GM23248 (cell line): ENCODE measurements around the gene GEMIN4. TPM values are rescaled to one million over a fixed set of nuclear protein-coding genes. Genes with fewer than 3 reads are reported as not detected.

Experiments used
- DNase-seq: peaks from one replicate; pipeline ENCODE4 v3.0.0-alpha.2; 2015
- H2AFZ ChIP-seq: fragments of 200-600 bp; sonication (generic); 2 replicates; pipeline ENCODE4 v1.6.1; 2016; ENCODE audit warnings: antibody characterized with exemption
- H3F3A ChIP-seq: fragments of 200-600 bp; sonication (generic); 2 replicates; pipeline ENCODE4 v1.6.1; 2016; ENCODE audit warnings: mild to moderate bottlenecking, antibody characterized with exemption, mixed run types; ENCODE audit not compliant: insufficient read depth
- H3K27ac ChIP-seq: fragments of 200-600 bp; sonication (generic); 2 replicates; pipeline ENCODE4 v1.5.1; 2016; ENCODE audit warnings: mild to moderate bottlenecking
- H3K27me3 ChIP-seq: fragments of 200-600 bp; sonication (generic); replicated peaks from 2 replicates; pipeline ENCODE4 v1.6.1; 2016; ENCODE audit warnings: mild to moderate bottlenecking; ENCODE audit not compliant: insufficient read depth
- H3K36me3 ChIP-seq: fragments of 200-600 bp; sonication (generic); 2 replicates; pipeline ENCODE4 v1.6.1; 2016; ENCODE audit warnings: low read depth, mild to moderate bottlenecking
- H3K4me1 ChIP-seq: fragments of 200-600 bp; sonication (generic); 2 replicates; pipeline ENCODE4 v1.6.1; 2016; ENCODE audit warnings: mild to moderate bottlenecking; ENCODE audit not compliant: insufficient read depth
- H3K4me2 ChIP-seq: fragments of 200-600 bp; sonication (generic); one replicate; pipeline ENCODE4 v1.6.1; 2016; ENCODE audit warnings: mild to moderate bottlenecking; ENCODE audit not compliant: unreplicated experiment
- H3K4me3 ChIP-seq: fragments of 200-600 bp; sonication (generic); 2 replicates; pipeline ENCODE4 v1.5.1; 2016; ENCODE audit warnings: mild to moderate bottlenecking
- H3K79me2 ChIP-seq: fragments of 200-600 bp; sonication (generic); 2 replicates; pipeline ENCODE4 v1.6.1; 2016; ENCODE audit warnings: mild to moderate bottlenecking; ENCODE audit not compliant: insufficient read depth
- H3K9ac ChIP-seq: fragments of 200-600 bp; sonication (generic); 2 replicates; pipeline ENCODE4 v1.6.1; 2016; ENCODE audit warnings: mild to moderate bottlenecking
- H3K9me2 ChIP-seq: fragments of 200-600 bp; sonication (generic); 2 replicates; pipeline ENCODE4 v1.6.1; 2016; ENCODE audit warnings: mixed run types, mild to moderate bottlenecking, moderate library complexity; ENCODE audit not compliant: insufficient read depth
- H3K9me3 ChIP-seq: fragments of 200-600 bp; sonication (generic); one replicate; pipeline ENCODE4 v1.6.1; 2017; ENCODE audit warnings: low read depth
- H4K20me1 ChIP-seq: fragments of 200-600 bp; sonication (generic); 2 replicates; pipeline ENCODE4 v1.6.0; 2016; ENCODE audit not compliant: insufficient read depth
- EZH2 ChIP-seq: fragments of 200-600 bp; sonication (generic); IDR thresholded peaks from 2 replicates; pipeline ENCODE4 v1.6.1; 2018; ENCODE audit warnings: antibody characterized with exemption, mild to moderate bottlenecking; ENCODE audit not compliant: insufficient read depth, poor library complexity, severe bottlenecking
- EZH2phosphoT487 ChIP-seq: fragments of 200-600 bp; sonication (generic); IDR thresholded peaks from 2 replicates; pipeline ENCODE4 v1.6.1; 2018; ENCODE audit warnings: antibody characterized with exemption, moderate library complexity, mild to moderate bottlenecking, low read depth; ENCODE audit not compliant: insufficient read depth
- WGBS, 2 experiments: methylation state at CpG; one replicate each; pipeline ENCODE4 v1.1.6; 2015 to 2017; ENCODE audit warnings: low lambda C conversion rate in 2 of 2, low coverage in 1 of 2; ENCODE audit errors: missing lambda C conversion rate in 2 of 2; 5-methylcytosine and 5-hydroxymethylcytosine counted together
- in situ Hi-C: fragments of 300-500 bp; cut with MboI; formaldehyde crosslinking; loops from 2 replicates; pipeline ENCODE4 v1.15.0; 2020
- polyA plus RNA-seq: library from polyadenylated mRNA; unstranded; fragments of >200 nt; fragmentation: Nextera tagmentation; extraction: Ambion mirVana; gene quantifications from 2 replicates; pipeline ENCODE4 v1.2.1, GENCODE V29; 2016
- total RNA-seq: library from RNA; depleted of rRNA; stranded (reverse); fragments of >200 nt; shearing (Covaris generic); gene quantifications from 2 replicates; pipeline ENCODE4 v1.2.3, GENCODE V29; 2014

The GEMIN4 gene
- total and polyA plus RNA-seq, 2 experiments from 2014 or later = 11.1 to 18.2 TPM

DNA sequence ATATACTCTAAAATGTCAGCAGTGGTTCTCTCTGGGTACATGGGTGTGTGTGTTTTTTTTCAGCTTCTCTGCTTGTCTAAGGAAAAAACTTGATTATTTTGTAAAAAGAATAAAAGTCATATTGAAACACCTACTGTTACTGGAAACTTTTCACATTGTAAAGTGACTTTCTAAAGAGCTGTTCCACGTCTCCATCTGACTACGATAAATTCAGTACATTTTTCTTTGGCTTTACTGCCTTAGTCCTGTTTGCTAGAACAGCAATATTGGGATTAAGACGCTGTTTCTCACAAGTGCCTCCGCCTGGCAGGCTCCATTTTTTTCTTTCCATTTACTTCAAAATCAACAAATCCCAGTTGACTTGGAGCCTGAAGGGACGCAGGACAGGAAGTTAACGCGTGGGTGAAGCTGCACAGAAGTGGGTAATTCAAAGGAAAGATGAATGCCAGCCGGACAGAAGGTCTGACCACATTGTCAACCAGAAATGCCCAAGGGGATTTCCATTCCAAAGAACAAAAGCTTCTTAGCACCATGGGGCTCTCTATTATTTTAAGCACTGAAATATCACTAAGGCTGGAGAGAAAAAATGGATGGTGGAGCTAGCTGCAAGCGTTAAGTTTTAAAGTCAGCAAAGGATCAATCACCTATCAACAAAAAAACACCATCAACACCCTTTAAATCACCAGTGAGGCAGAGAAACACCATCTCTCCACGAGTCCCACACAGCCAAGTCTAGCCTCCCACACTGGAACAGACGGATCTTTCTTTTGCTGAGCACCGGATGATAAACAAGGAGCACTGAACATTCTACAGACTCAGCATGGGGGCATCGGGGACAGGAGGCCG is 21.6 kb upstream of the GEMIN4 start:
- TF ChIP-seq EZH2phosphoT487 (no peak), EZH2 (no peak)
- DNase-seq = no peak
- H3F3A ChIP-seq = no peaks in the 10 kb centered on the region
- no peaks in the 10 kb centered on the region for H4K20me1 ChIP-seq
- no peaks in the 10 kb centered on the region for H3K9me2 ChIP-seq
- in situ Hi-C loops = no loop called here
- H3K27ac ChIP-seq = no peak overlapping the region
- peaks cover 12% of the 10 kb centered on the region for H3K79me2 ChIP-seq
- H3K9me3 ChIP-seq = no peaks in the 10 kb centered on the region
- WGBS, 2 experiments = 92 to 93% methylated on average over 14 of the region's 14 CpGs
- H3K4me2 ChIP-seq = no peak overlapping the region
- H3K9ac ChIP-seq = no peak overlapping the region
- H3K27me3 ChIP-seq = no peaks in the 10 kb centered on the region
- no peaks in the 10 kb centered on the region for H3K4me1 ChIP-seq
- H3K4me3 ChIP-seq = no peak overlapping the region
- no peak overlapping the region for H2AFZ ChIP-seq
- peaks cover 44% of the 10 kb centered on the region for H3K36me3 ChIP-seq

DNA sequence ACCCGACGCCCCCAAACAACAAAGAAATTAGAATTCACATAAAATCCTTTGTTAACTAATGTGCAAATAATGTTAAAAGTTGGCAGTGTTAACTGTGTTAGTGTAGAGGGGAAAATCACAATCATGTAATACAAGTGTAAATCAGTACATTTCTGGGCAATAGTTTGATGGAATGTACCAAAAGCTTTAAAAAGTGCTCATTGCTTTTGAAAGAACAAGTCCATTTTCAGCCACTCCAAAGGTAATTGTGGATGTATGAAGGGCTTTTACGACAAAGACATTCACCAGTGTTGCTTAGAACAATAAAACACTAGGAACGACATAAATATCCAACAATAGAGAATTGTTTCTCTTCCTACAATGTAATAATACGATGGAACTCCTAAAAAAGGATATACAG is 21.0 kb upstream of the GEMIN4 start:
- no peaks in the 10 kb centered on the region for H3F3A ChIP-seq
- no peaks in the 10 kb centered on the region for H3K4me1 ChIP-seq
- WGBS, 2 experiments = 98% methylated on average over 5 of the region's 5 CpGs
- in situ Hi-C loops = no loop called here
- no peaks in the 10 kb centered on the region for H3K9me2 ChIP-seq
- no peak overlapping the region for H2AFZ ChIP-seq
- no peak overlapping the region for H3K4me3 ChIP-seq
- H3K79me2 ChIP-seq = peaks cover 5% of the 10 kb centered on the region; the same call in 1 of the 2 replicates
- H3K27ac ChIP-seq = no peak overlapping the region
- H4K20me1 ChIP-seq = no peaks in the 10 kb centered on the region
- no peak for TF ChIP-seq EZH2
- no peak for TF ChIP-seq EZH2phosphoT487
- no peak overlapping the region for H3K9ac ChIP-seq
- no peaks in the 10 kb centered on the region for H3K9me3 ChIP-seq
- DNase-seq = no peak
- H3K4me2 ChIP-seq = no peak overlapping the region
- peaks cover 47% of the 10 kb centered on the region for H3K36me3 ChIP-seq
- no peaks in the 10 kb centered on the region for H3K27me3 ChIP-seq

DNA sequence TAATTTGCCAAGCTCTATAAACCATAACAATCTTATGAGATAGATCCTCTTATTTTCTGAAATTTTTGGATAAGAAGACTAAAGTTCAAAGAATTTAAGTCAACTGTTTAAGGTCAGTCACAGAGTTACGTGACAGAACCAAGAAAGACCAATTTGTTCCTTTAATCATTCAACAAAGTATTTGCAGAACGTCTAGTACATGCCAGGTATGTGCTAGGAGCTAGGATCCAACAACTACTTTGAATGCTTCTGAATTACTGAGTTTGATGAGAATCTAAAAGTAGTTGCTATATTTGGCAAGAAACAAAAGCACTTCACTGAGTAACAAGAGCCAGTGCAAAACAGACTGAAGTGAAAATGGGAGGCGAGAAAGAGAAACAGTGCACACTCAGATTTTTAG is 15.0 kb upstream of the GEMIN4 start:
- in situ Hi-C loops = no loop called here
- H2AFZ ChIP-seq = no peak overlapping the region
- H3F3A ChIP-seq = no peaks in the 10 kb centered on the region
- H3K4me2 ChIP-seq = no peak overlapping the region
- peaks cover 40% of the 10 kb centered on the region for H3K36me3 ChIP-seq
- H3K27me3 ChIP-seq = no peaks in the 10 kb centered on the region
- H3K27ac ChIP-seq = no peak overlapping the region
- H3K4me3 ChIP-seq = no peak overlapping the region
- no peaks in the 10 kb centered on the region for H3K9me2 ChIP-seq
- H3K9ac ChIP-seq = no peak overlapping the region
- WGBS, 2 experiments = 71 to 73% methylated on average over 3 of the region's 3 CpGs
- no peak for TF ChIP-seq EZH2phosphoT487
- no peak for TF ChIP-seq EZH2
- no peaks in the 10 kb centered on the region for H3K9me3 ChIP-seq
- no peaks in the 10 kb centered on the region for H4K20me1 ChIP-seq
- no peaks in the 10 kb centered on the region for H3K79me2 ChIP-seq
- no peak for DNase-seq
- no peaks in the 10 kb centered on the region for H3K4me1 ChIP-seq

DNA sequence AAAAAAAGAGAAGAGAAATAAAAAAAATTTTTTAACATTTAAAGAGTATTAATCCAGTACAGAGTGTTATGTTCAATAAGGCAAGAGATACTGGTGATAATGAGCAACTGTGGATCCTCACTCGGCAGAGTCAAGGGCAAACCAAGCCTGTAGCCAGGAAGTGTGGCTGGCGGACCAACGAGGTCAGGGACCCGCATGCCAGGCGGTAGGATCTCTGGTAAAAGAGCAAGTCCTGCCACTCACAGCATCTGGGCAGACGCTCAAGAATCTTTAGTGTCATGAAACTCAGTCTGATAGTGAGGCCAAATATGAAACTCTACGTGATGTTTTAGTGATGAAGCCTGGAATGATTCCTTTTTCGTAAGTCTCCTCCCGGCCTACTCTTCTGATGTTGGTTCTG is 8.3 kb upstream of the GEMIN4 start:
- Histone ChIP-seq H3K36me3 (peaks cover 26% of the 10 kb centered on the region; the same call in 1 of the 2 replicates), H3K9ac (no peak overlapping the region), H3F3A (no peaks in the 10 kb centered on the region), H3K4me3 (no peak overlapping the region), H3K9me3 (no peaks in the 10 kb centered on the region), H2AFZ (no peak overlapping the region), H3K79me2 (no peaks in the 10 kb centered on the region), H3K27me3 (no peaks in the 10 kb centered on the region), H3K9me2 (no peaks in the 10 kb centered on the region), H3K4me1 (no peaks in the 10 kb centered on the region), H4K20me1 (no peaks in the 10 kb centered on the region), H3K4me2 (no peak overlapping the region), H3K27ac (no peak overlapping the region)
- DNase-seq = no peak
- in situ Hi-C loops = no loop called here
- TF ChIP-seq EZH2 (no peak), EZH2phosphoT487 (no peak)
- 90 to 94% methylated on average over 9 of the region's 9 CpGs for WGBS, 2 experiments
